IPS-NIHi11 (cell line): Measurements from ENCODE around the gene FRMD7.
"Not testable (repeated sequence)": the region's sequence is repeated elsewhere in the genome, so short reads cannot be mapped to it uniquely, and the experiment has no call there.

ENCODE experiments used
- DNase-seq: peaks from one replicate; pipeline ENCODE4 v3.0.0; 2012; ENCODE audit warnings: mixed read lengths, low spot score

Gene FRMD7

DNA sequence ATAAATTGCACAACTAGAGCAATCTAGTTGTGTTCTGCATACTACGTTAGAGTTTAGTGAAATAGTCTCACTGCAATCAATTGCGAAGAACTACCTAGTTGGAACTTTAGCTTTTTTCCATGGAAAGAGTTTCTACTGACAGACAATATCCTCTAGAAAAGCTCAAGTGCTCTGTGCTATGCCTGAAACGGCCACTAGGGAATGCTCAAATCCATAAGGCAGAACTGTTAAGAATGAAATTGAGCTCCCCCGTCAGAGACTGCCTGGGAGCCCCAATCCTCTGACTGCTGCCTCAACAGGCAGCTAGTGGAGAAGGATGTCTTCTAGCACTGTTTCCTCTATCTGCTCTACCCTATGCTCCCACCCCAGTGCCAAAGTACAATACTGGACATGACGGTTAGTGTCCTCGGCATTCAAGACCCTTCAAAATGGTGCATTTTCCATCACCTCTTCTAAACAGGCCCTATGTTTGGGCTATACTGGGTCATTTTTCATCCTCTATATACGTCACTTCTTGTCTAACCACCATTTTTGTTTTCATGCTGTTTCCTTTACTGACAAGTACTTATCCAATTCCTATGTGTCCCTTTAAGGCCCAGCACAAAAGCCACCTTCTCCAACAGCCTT lies 35.3 kb downstream of the FRMD7 start:
- peak; percentile 73 for DNase-seq

DNA sequence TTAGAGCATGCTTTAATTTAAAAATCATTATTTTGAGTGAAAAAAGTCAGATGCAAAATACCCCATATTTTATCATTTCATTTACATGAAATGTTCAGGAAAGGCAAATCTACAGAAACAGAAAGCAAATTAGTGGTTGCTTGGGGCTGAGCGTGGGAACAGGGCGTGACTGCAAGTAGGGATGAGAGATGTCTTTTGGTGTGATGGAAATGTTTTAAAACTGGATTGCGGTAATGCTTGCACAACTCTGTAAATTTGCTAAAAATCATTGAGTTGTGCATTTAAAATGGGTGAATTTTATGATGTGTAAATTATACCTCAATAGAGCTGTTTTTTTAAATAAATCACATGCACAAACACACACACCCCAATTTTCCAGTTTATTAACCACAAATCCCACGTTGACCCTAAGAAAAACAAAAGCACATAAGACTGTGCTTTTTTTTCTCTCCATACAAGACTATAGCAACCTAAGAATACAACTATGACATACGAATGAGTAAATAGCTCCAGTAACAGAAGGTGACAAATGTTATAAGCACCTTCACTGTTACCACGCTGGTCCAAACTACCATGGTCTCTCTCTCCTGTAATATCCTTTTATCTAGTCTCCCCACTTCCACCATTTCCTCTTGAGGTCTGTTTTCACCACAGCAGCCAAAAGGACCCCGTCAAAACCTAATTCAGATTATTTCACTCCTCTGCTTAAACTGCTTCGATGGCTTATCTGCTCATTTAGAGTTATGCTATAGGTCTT lies 37.2 kb downstream of the FRMD7 start:
- DNase-seq = no peak

DNA sequence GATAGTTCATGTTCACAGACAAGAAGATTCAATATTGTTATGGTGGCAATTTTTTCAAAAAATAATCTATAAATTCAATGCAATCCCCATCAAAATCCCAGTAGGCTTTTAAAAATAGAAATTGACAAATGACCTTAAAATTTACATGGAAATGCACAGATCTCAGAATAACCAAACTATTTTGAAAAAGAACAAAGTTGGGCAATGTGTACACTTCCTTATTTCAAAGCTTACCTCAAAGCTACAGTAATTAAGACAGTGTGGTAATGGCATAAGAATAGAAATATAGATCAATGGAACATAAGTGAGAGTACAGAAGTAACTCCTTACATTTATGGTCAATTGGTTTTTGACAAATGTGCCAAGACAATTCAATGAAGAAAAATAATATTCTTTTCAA lies 39.0 kb downstream of the FRMD7 start:
- no peak for DNase-seq

DNA sequence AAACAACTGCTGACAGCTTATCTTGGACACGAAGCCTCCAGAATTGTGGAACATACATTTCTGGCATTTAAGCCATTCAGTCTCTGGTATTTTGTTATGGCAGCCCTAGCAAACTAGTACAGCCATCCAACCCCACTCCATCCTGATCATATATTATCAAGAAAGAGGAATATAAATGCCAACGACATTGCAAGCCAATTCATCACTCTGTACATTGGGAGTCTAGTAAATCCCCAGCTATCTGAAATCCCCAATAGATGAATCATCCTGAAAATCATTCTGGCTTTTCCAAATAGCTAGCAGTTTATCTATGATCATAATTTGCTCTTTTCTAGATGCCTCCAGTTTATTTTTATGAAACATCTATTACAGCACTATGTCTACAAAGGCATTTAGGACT lies 41.1 kb downstream of the FRMD7 start:
- no peak for DNase-seq

DNA sequence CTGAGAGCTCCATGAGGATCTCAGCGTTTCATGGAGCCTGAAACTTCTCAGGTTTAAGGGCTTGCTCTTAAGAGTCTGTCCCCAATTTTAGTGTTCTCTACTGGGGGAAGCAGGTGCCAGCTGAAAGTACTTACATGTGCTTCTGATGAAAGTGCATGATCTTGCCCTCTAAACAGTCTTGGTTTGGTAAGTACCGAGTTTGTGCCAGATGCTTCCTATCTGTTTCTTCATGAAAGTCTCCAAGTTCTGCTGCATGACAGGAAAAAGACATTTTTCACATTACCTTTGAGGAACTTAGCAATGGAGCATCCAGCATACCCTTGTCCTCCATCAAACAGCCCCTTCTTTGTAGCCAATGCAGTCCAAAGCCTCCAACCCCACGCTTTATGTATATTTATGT lies 42.0 kb downstream of the FRMD7 start:
- no peak for DNase-seq

DNA sequence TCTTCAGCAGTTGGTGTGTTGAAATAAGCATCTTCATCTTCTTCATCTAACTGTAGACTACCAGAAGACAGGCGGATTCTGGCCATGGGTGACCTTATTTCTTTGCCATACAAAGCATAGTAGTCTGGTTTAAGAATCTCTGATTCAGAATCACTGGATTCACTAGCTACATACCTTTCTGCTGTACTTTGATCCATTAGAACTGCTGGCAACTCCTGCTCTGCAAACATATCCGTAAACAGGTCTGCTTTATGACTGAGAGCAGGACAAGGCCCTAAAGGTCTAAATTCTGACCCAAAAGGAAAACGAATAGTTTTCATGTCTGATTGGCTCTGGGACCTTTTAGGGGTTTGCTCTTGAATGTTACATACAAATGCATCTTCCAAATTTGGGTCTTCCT lies 49.9 kb downstream of the FRMD7 start:
- DNase-seq = no peak

DNA sequence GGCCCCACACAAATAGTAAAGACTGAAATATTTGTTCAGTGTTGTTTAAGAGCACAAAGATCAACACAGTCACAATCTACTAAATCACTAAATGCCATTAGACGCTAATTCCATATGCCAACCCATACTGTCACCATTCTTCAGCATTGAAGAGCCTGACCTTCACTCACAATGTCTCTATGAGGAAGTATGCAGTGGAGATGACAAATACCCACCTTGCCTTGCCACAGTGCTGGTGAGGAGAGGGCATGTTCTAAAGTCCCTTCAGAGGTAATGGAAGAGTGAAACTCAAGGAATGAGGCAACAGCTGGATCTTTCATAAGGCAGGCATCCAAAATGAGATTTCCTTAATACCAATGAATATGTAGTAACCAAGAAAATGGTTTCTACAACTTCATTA lies 50.4 kb downstream of the FRMD7 start:
- no peak for DNase-seq

DNA sequence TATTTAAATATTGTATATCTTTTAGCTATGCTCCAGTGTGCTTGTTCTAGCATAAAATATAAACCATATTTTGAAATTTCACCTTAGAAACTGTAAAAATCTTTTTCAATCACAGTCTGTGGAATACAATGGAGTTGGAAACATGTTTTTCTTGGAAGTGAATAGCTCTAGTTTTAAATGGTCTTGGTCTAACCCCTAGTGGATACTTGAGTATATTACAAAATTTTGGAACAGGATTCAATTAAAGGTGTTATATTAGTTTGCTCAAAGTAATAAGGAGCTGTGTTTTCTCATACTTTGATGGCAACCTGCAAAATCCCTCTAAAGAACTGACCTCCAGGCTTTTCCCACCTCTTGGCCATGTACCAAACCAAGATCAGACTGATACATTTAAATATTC lies 56.6 kb downstream of the FRMD7 start:
- peak; percentile 5 for DNase-seq

DNA sequence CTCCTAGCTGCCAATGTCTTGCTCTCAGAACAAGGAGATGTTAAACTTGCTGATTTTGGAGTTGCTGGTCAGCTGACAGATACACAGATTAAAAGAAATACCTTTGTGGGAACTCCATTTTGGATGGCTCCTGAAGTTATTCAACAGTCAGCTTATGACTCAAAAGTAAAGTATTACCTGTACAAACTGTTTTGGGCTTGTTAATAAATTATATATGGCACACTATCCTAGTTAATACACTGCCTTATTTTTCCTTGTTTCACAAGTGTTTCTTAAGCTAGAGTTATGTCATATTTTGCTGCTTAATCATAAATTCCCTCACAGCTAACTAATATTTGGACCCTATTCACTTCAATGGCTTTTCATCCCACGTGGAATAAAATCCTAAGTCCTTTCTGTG lies 59.4 kb downstream of the FRMD7 start:
- DNase-seq = no peak

DNA sequence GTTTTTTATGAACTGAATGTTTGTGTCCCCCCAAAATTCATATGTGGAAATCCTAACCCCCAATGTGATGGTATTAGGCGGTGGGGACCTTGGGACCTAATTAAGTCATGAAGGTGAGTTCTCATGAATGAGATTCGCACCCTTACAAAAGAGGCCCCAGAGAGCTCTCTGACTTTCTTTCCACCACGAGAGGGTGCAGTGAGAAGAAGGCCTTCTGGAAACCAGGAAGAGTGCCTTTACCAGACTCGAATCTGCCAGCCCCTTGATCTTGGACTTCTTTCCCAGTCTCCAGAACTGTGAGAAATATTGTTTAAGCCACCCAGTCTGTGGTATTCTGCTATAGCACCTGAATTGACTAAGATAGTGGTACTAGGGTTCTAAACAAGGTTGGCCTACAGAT lies 64.0 kb downstream of the FRMD7 start:
- DNase-seq = no peak

DNA sequence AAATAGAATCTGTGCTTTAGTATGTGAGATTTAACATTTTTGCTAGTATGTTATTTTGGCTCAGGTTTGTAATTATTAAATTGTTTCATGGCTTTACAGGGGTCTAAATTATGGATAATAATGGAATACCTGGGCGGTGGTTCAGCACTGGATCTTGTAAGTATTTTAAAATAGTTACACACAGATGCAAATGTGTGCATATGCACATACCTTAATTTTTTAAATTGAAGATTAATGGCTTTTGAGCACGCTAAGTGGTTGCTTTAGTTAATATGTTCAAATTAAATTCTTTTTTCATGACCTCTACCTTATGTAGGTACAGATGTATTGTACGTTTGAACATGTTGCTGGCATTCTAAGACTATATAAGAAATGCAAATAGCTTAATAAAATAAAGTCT lies 64.5 kb downstream of the FRMD7 start:
- DNase-seq = no peak

DNA sequence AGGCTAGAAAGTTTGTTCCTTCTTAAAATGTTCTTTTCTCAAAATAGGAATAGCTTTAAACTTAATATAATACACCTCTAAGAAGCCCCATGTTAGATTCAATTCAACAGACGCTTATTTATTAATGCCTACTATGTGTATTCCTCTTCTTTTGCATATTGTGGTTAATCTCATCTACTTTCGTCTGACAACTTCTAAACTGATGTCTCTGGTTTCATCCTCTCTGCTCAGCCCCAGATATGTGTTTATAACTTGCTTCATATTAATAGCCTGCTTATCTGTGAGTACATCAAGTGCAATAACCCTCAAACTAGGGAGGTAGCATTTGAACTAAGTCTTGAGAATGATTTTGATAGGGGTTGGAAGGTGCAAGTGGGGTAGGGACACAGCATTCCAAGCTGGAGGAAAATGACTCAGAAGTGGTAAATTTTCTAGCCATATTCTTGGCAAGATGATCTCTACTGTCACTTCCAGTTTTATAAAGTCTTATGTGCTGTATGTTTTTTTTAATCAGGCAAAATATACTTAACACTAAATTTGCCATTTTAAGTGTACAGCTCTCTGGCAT lies 67.8 kb downstream of the FRMD7 start:
- no peak for DNase-seq

DNA sequence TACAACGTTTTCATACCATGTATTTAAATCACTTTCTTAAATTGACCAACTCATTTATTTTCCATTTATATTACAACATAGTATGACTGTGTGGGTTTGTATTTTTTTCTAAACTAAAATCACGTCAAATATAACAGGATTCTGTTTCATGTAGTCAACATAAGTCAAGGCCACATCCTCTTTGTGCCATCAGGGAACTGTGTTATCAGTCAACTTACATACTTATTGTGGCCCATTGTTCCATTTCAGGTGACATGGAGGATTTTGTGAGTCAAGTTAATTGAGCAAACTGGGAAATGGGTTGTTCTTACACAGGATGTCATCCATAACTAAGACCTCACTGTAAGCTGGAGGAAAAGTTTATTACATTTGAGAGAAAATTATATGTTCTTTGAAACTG lies 68.8 kb downstream of the FRMD7 start:
- DNase-seq = no peak

DNA sequence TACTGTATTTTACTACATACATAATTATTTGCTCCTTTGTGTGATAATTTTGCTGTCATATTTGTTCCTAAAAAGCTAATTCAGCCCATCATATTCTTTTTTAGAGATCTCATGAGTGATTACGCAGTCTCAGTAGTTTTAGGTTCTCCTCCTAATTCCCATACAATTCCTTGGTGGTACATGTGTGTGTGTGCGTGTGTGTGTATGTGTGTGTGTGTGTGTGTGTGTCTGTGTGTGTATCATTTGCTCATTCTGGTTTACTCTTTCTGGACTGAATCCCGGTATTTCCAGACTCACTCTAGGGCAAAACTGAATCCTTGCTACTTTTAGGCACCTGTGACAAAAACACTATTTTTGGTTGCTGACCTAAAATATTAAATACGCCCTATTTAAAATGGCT lies 69.8 kb downstream of the FRMD7 start:
- no peak for DNase-seq

DNA sequence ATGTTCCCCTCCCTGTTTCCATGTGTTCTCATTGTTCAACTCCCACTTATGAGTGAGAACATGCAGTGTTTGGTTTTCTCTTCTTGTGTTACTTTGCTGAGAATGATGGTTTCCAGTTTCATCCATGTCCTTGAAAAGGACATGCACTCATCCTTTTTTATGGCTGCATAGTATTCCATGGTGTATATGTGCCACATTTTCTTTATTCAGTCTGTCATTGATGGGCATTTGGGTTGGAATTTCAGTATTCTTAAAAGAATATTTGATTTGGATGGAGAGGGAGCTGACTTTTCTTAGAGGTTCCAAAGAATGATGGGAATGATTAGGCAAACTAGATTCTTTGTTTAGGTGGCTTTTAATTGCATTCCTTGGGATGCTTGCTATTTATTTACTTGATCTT lies 76.0 kb downstream of the FRMD7 start:
- not testable (repeated sequence) for DNase-seq

DNA sequence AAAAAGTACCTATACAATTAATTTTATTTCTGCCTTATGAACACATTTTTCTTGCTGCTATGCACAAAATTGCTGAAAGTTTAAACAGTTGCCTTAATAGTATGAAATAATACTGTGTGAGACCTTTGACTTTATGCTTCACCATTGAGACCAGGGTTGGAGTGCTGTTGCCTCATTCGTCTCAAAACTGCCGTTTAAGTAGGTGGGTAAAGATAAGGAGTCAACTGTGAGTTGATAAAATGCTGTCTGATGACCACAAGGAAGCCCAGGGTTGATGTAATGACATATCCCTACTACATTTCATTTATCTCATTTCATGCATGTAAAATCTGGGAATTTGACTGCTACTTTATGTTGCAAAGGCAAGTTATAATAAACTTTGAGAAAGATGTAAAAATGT lies 81.3 kb downstream of the FRMD7 start:
- DNase-seq = no peak

DNA sequence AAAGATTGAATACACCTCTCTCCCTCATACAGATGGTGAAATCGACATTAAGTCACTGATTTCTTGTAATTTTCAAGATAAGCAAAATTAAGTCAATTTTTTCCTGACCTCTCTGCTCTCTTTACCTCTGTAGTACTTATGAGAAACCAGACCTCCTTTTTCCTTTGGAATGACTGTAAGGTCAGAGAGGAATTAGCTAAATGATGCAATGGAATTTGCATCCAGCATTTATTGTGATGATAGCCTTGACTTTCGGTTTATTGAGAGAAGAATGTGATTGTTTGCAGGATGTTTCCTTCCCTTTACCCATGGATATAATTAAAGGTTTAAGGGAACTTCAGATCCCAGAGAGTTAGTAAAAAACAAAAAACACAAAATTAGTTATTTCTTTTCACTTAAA lies 82.4 kb downstream of the FRMD7 start:
- DNase-seq = no peak

DNA sequence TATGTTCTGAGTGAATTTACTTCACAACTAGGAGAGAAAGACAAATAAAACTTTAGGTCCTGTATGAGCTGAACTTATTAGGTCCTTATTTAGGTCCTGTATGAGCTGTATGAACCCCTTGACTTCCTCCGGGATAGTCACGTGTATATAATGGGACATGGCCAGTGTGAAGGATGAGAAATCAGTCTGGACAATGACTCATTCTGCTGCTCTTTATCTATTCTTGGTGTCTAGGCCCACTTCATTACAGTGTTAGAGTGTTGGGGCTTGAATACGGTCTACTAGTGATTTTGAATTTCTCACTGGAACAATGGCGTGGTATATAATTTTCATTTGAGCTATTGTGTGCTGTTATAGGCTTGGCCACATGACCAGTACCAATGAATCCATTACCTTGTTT lies 82.9 kb downstream of the FRMD7 start:
- DNase-seq = no peak

DNA sequence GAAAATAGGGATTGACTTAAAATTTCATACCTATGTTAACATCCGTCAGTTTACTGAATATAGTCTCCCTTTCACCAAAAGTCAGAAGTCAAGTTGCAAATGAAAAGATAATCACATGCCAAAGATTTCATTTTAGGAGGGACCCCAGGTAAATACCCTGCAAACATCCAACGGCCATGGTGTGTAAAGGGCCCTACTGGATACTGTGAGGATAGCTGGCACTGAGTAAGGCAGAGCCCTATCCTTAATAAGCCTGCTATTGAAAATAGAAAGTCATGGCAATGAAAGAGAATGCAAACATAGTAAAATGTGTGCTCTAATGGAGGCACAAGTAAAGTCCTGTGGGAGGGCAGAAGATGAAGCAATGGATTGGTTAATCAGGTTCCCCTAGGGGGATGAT lies 83.8 kb downstream of the FRMD7 start:
- DNase-seq = no peak

DNA sequence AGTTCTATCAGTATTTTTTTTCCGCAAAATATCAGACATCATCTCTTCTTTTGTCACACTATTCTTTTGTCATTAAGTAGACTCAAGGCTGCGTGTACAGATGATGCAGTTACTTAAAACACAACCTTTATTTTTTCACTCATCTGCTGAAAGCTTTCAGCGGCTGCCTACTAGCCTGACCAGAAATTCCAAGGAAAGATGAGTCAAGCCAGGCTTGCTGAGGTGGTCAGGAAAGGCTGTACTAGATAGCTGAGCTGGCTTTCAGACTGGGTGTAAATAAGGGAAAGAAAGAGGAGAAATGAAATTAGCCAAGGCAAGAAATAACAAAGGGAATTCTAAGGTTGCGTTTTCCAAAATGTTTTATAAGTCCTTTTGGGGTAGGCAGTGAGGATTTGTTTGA lies 86.8 kb downstream of the FRMD7 start:
- DNase-seq = no peak

DNA sequence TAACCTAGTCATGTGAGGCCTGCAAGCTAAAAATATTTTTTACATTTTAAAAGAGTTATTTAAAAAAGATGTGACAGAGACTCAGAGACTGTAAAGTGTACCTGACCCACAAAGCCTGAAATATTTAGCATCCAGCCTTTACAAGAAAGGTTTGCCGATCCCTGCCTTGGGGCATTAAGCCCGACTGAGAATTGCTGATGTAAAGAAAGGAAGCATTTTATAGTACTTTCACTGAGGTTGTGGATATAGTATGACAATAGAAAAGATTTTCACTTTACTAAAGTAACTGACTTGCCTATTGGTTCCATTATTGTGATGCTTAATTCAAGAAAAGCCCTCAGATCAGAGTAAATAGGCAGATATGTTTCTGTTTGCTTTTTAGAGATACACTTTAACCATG lies 87.8 kb downstream of the FRMD7 start:
- DNase-seq = no peak

DNA sequence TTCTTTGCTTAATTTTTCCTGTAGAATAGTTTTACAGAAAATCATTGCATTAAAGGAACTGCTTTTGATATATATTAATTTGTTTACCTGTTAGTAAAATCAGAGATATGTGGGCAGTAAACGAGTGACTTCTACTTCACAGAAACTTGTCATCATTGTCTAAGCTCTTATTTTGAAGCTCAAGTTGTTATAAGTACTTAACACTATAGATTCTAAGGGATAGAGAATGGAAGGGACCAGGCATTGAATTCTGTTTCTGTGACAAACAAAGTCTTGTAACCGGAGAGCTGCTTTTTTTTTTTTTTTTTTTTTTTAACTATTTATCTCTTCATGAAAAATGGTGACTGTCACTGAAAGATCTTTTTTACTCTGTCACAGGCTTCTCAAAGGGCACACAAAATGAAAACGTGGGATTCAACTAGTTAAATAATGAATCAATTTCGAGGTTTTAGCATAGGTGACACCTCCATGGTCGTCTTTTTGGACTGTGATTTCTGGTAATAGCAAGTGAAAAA lies 90.3 kb downstream of the FRMD7 start:
- no peak for DNase-seq

DNA sequence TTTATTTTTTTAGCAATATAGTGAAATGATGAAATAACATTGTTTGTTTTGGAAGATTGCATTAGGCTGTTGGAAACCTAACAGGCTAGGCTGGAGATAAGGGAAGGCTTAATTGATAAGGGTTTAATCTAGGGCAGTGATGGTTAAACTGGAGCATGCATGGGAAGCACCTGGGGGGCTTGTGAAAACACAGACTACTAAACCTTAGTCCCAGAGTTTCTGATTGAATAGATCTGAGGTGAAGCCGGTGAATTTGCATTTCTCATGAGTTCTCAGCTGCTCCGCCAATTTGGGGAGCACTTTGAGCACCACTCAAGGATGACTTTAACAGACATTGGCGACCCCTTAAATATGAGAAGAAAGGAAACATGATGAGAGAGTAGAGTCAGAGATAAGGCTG lies 93.2 kb downstream of the FRMD7 start:
- no peak for DNase-seq

DNA sequence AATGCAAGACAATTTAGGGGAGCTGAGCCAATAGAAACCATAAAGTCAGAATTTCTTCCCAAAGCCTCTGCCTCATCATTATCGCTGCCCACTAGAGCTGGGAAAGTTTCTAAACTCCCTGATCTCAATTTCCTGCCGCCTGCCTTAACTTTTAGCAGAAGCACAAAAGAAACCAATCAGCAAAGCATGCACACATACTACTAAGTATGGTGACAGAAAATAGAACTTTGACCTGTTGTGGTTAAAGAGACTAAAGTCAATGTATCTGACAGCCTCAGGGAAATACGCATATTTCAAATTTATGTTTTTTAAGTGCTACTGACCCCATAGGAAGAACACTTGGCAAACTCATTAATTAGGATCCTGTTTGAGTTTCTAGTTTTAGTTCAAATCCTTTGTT lies 94.7 kb downstream of the FRMD7 start:
- DNase-seq = no peak
